Natural killer cell (primary cell): Measurements from ENCODE around the gene CDH23. TPM values are rescaled to one million over a fixed set of nuclear protein-coding genes. Genes with fewer than 3 reads are reported as not detected.

ENCODE experiments used
- ATAC-seq, 3 donors: fragments of 150-1000 bp in 2 of 3; fragments of 200-7000 bp in 1 of 3; cut with Tn5 transposase; 1 replicate in 1 of 3; 2 replicates in 2 of 3; pipeline ENCODE4 v1.10.0; 2021; ENCODE audit warnings: mild to moderate bottlenecking in 2 of 3, moderate library complexity in 2 of 3
- DNase-seq, 2 donors: peaks; one replicate each; pipeline versions ENCODE4 v3.0.0 to v3.0.0-alpha.2; 2013 to 2021; ENCODE audit warnings: mixed read lengths in 1 of 2
- H3K27ac ChIP-seq: one replicate; pipeline ENCODE4 v1.5.1; 2013; ENCODE audit warnings: mild to moderate bottlenecking, low read length
- H3K27me3 ChIP-seq: one replicate; pipeline ENCODE4 v1.6.1; 2013; ENCODE audit warnings: low read length; ENCODE audit not compliant: control insufficient read depth, insufficient read depth
- H3K36me3 ChIP-seq: one replicate; pipeline ENCODE4 v1.6.1; 2013; ENCODE audit warnings: low read length; ENCODE audit not compliant: control insufficient read depth, insufficient read depth
- H3K4me1 ChIP-seq: one replicate; pipeline ENCODE4 v1.6.1; 2013; ENCODE audit warnings: low read length; ENCODE audit not compliant: control insufficient read depth, insufficient read depth
- H3K4me3 ChIP-seq: one replicate; pipeline ENCODE4 v1.5.1; 2013; ENCODE audit warnings: low read length
- H3K9me3 ChIP-seq: one replicate; pipeline ENCODE4 v1.6.1; 2013; ENCODE audit warnings: low read length; ENCODE audit not compliant: control insufficient read depth, insufficient read depth
- H3K27ac Mint-ChIP-seq, 2 donors: one replicate each; pipeline ENCODE4 v1.8.0; 2022; ENCODE audit warnings: mild to moderate bottlenecking in 2 of 2, mixed read lengths in 2 of 2, moderate library complexity in 1 of 2
- H3K27me3 Mint-ChIP-seq, 2 donors: one replicate each; pipeline ENCODE4 v1.8.0; 2022; ENCODE audit warnings: low read depth in 2 of 2, mixed read lengths in 2 of 2
- H3K36me3 Mint-ChIP-seq: one replicate; pipeline ENCODE4 v1.8.0; 2022; ENCODE audit warnings: mixed read lengths
- H3K4me1 Mint-ChIP-seq, 2 donors: one replicate each; pipeline ENCODE4 v1.8.0; 2022; ENCODE audit warnings: mixed read lengths in 2 of 2
- H3K4me3 Mint-ChIP-seq: one replicate; pipeline ENCODE4 v1.8.0; 2022; ENCODE audit warnings: mild to moderate bottlenecking, moderate library complexity, mixed read lengths
- H3K9me3 Mint-ChIP-seq, 2 donors: one replicate each; pipeline ENCODE4 v1.8.0; 2022; ENCODE audit warnings: mixed read lengths in 2 of 2
- CTCF ChIP-seq: fragments of 200-600 bp; IDR thresholded peaks from one replicate; pipeline ENCODE4 v1.8.0; 2022; ENCODE audit warnings: antibody characterized with exemption
- WGBS: methylation state at CpG from one replicate; pipeline ENCODE4 v1.1.7; 2013; ENCODE audit warnings: missing lambda C conversion rate; ENCODE audit not compliant: insufficient coverage; 5-methylcytosine and 5-hydroxymethylcytosine counted together
- intact Hi-C: fragments of 100-400 bp; cut with micrococcal nuclease; formaldehyde crosslinking; loops from one replicate; pipeline ENCODE4 v1.14.2; 2022
- total RNA-seq, 4 donors: library from RNA; stranded (reverse); fragments of 120-200 nt in 1 of 4; gene quantifications; one replicate each; pipeline versions ENCODE4 v1.2.3 to v1.2.4, GENCODE V29; 2013 to 2022

Gene CDH23
- total RNA-seq, 3 donors from 2014 or later (not counting 1 experiment from before 2014, with no cell fraction given) = 1.2 to 6.0 (median 4.3) TPM

DNA sequence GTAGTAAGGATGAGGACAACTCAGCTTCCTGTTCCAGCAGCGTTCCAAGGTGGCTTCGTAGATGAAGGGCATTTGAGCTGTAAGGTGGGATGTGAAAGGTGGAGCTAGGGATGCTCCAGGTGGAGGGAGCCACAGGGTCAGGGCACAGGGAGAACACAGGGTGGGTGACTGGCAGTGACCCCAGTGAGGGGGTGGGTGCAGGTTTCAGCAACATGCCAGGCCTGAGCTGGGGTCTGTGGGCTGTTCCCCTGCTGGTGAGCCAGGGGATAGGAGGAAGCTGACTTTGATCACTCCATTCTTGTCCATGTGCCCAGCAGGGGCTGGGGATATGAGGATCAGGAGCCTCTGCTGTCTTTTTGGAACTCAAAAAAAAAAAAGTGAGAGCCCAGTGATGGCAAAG lies 33.2 kb downstream of the CDH23 start:
- H3K36me3 ChIP-seq = no peaks in the 10 kb centered on the region
- peaks cover 5 to 16% of the 10 kb centered on the region in 2 donors for H3K27me3 Mint-ChIP-seq
- H3K4me3 ChIP-seq = no peak overlapping the region
- intact Hi-C loops = no loop called here
- DNase-seq = no peak
- 94% methylated on average over 2 of the region's 2 CpGs for WGBS
- no peaks in the 10 kb centered on the region for H3K27me3 ChIP-seq
- H3K36me3 Mint-ChIP-seq = no peaks in the 10 kb centered on the region
- H3K4me3 Mint-ChIP-seq = no peak overlapping the region
- peaks cover 11 to 17% of the 10 kb centered on the region in 2 donors for H3K4me1 Mint-ChIP-seq
- ATAC-seq = no peak
- H3K9me3 Mint-ChIP-seq = no peaks in the 10 kb centered on the region
- H3K27ac ChIP-seq = no peak overlapping the region
- no peak overlapping the region for H3K27ac Mint-ChIP-seq
- TF ChIP-seq CTCF = no peak
- H3K4me1 ChIP-seq = peaks cover 15% of the 10 kb centered on the region
- H3K9me3 ChIP-seq = no peaks in the 10 kb centered on the region

- H3K9me3 Mint-ChIP-seq = no peaks in the 10 kb centered on the region
- TF ChIP-seq CTCF = no peak
- H3K4me3 ChIP-seq = no peak overlapping the region
- no peak for DNase-seq
- no peak overlapping the region for H3K27ac Mint-ChIP-seq
- peaks cover 17% of the 10 kb centered on the region for H3K4me1 ChIP-seq
- H3K9me3 ChIP-seq = no peaks in the 10 kb centered on the region
- H3K4me3 Mint-ChIP-seq = no peak overlapping the region
- no peaks in the 10 kb centered on the region for H3K36me3 Mint-ChIP-seq
- peaks cover 17 to 23% of the 10 kb centered on the region in 2 donors for H3K4me1 Mint-ChIP-seq
- no peaks in the 10 kb centered on the region for H3K27me3 ChIP-seq
- H3K27me3 Mint-ChIP-seq = peaks cover 11% of the 10 kb centered on the region in 2 donors
- H3K36me3 ChIP-seq = no peaks in the 10 kb centered on the region
- intact Hi-C loops = no loop called here
- H3K27ac ChIP-seq = no peak overlapping the region
- no peak for ATAC-seq
- WGBS = 90% methylated on average over 16 of the region's 16 CpGs
Observed at GRCh38 chr10:71431239-71432100, 34.8 kb downstream of the CDH23 start.

DNA sequence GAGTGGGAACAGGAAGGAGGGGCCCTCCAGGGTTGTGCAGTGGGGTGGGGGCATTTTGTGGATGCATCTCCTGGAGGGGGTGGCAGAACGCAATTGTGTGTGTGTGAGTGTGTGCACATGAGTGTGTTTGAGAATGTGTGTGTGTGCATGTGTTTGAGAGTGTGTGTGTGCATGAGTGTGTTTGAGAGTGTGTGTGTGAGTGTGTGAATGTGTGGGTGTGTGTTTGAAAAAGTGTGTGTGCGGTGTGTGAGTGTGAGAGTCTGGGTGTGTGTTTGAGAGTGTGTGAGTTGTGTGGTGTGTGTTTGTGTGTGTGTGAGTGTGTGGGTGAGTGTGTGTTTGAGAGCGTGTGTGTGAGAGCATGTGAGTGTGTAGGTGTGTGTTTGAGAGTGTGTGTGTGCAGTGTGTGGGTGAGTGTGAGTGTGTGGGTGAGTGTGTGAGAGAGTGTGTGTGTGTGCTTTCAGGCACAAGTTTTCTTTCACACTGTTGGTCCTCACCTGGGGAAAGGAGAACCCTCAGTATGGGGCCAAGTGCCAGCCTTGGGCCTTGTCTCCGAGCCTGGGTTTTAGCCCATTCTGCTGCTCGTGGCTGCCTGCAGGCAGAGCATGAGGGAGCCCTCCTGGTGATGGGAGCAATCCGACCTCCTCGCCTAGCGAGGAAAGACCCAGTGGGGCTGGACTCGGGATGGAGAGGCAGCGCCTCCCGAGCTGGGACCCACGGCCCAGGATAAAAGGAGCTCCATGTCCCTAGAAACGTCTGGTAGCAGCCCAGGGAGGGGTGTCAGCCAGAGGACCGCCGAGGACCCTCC lies 35.6 kb downstream of the CDH23 start:
- H3K9me3 ChIP-seq = no peaks in the 10 kb centered on the region
- H3K27ac ChIP-seq = no peak overlapping the region
- WGBS = 77% methylated on average over 15 of the region's 15 CpGs
- no peaks in the 10 kb centered on the region for H3K36me3 ChIP-seq
- Mint-ChIP-seq H3K9me3 (no peaks in the 10 kb centered on the region), H3K36me3 (no peaks in the 10 kb centered on the region), H3K4me1 (peaks cover 17 to 23% of the 10 kb centered on the region in 2 donors), H3K27ac (no peak overlapping the region), H3K27me3 (peaks cover 11% of the 10 kb centered on the region in 2 donors), H3K4me3 (no peak overlapping the region)
- H3K4me1 ChIP-seq = peaks cover 17% of the 10 kb centered on the region
- no peak for TF ChIP-seq CTCF
- intact Hi-C loops = no loop called here
- ATAC-seq = no peak
- no peak overlapping the region for H3K4me3 ChIP-seq
- DNase-seq = no peak
- H3K27me3 ChIP-seq = no peaks in the 10 kb centered on the region
